Hepatocyte (in vitro differentiated cells): ENCODE measurements around the gene TSNAX.

Source experiments
- EZH2 ChIP-seq: fragments of 200-600 bp; sonication (generic); IDR thresholded peaks from 2 replicates; pipeline ENCODE4 v1.6.1; 2016; ENCODE audit warnings: antibody characterized with exemption, mild to moderate bottlenecking, borderline replicate concordance
- EZH2phosphoT487 ChIP-seq: fragments of 200-600 bp; sonication (generic); IDR thresholded peaks from one replicate; pipeline ENCODE4 v1.6.1; 2018; ENCODE audit warnings: antibody characterized with exemption, mild to moderate bottlenecking, low read depth, moderate library complexity; ENCODE audit not compliant: unreplicated experiment, severe bottlenecking
- TF ChIP-seq, protein P1 (sequence below): fragments of 200-600 bp; sonication (generic); IDR thresholded peaks from 2 replicates; pipeline ENCODE4 v1.5.1; 2016; ENCODE audit warnings: antibody characterized with exemption, mild to moderate bottlenecking; ENCODE audit not compliant: poor library complexity

DNA sequence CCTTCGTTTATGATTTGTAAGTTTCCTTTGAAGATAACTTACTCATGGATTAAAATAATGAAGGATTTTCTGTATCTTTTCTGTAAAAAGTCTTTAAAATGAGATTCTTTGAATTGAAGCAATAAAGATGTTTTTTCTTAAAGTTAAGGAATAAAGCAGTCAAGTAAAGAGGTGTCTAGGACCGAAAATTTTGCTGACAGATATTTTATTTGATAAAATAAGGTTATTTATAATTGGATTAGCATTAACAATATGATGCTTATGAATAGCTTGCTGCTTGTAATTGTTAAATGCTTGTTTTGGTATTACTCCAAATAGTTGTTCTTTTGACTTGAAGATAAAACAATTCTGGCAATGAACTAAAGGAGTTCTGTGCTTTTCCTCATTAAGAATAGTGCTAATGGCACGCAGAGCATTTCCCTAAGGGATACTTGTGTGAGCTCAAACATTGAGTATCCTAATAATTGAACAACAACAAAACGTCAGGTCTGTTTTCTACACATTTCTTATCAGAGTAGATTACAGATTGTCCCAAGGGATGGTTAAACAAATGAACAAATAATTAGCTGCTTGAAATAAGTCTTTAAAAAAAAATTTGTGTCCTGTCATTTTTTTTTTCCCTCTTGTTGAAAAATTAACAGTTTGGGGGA lies 16.6 kb downstream of the TSNAX start:
- TF ChIP-seq, protein P1, sequence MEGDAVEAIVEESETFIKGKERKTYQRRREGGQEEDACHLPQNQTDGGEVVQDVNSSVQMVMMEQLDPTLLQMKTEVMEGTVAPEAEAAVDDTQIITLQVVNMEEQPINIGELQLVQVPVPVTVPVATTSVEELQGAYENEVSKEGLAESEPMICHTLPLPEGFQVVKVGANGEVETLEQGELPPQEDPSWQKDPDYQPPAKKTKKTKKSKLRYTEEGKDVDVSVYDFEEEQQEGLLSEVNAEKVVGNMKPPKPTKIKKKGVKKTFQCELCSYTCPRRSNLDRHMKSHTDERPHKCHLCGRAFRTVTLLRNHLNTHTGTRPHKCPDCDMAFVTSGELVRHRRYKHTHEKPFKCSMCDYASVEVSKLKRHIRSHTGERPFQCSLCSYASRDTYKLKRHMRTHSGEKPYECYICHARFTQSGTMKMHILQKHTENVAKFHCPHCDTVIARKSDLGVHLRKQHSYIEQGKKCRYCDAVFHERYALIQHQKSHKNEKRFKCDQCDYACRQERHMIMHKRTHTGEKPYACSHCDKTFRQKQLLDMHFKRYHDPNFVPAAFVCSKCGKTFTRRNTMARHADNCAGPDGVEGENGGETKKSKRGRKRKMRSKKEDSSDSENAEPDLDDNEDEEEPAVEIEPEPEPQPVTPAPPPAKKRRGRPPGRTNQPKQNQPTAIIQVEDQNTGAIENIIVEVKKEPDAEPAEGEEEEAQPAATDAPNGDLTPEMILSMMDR, result no peak
- no peak for TF ChIP-seq EZH2phosphoT487
- no peak for TF ChIP-seq EZH2
